Midbrain (tissue), 1 donor: ENCODE data around the gene AMDHD1.
"Not testable (repeated sequence)": the region's sequence is repeated elsewhere in the genome, so short reads cannot be mapped to it uniquely, and the experiment has no call there.

ENCODE experiments used
- DNase-seq: peaks from one replicate; lab custom pipeline; 2025; lab: John Stamatoyannopoulos, UW

The AMDHD1 gene

GRCh38 chr12:95966287-95966870, 23.2 kb downstream of the AMDHD1 start:
- no peak for DNase-seq

GRCh38 chr12:95967301-95967700, 24.2 kb downstream of the AMDHD1 start:
- no peak for DNase-seq

- DNase-seq, result not testable (repeated sequence)
These were observed 26.0 kb downstream of the AMDHD1 start for GRCh38 chr12:95969116-95969515.

GRCh38 chr12:95970905-95971304, 27.8 kb downstream of the AMDHD1 start:
- DNase-seq, result no peak

GRCh38 chr12:95972832-95973456, 29.8 kb downstream of the AMDHD1 start:
- DNase-seq, result no peak

GRCh38 chr12:95974358-95974757, 31.2 kb downstream of the AMDHD1 start:
- no peak for DNase-seq

- DNase-seq, result no peak
These were observed 32.4 kb downstream of the AMDHD1 start for GRCh38 chr12:95975491-95975890.

GRCh38 chr12:95976416-95976832, 33.3 kb downstream of the AMDHD1 start:
- DNase-seq, result no peak

- DNase-seq, result no peak
These were observed 34.7 kb downstream of the AMDHD1 start for GRCh38 chr12:95977764-95978305.

GRCh38 chr12:95978351-95978750, 35.2 kb downstream of the AMDHD1 start:
- no peak for DNase-seq

GRCh38 chr12:95978774-95979173, 35.6 kb downstream of the AMDHD1 start:
- DNase-seq, result no peak

- DNase-seq, result no peak
These were observed 37.3 kb downstream of the AMDHD1 start for GRCh38 chr12:95980437-95980836.

GRCh38 chr12:95982602-95983001, 39.5 kb downstream of the AMDHD1 start:
- DNase-seq, result no peak

- DNase-seq, result no peak
These were observed 41.6 kb downstream of the AMDHD1 start for GRCh38 chr12:95984682-95985081.

- DNase-seq, result no peak
These were observed 43.8 kb downstream of the AMDHD1 start for GRCh38 chr12:95986635-95987570.

GRCh38 chr12:95988506-95989275, 45.6 kb downstream of the AMDHD1 start:
- DNase-seq, result no peak

GRCh38 chr12:95989504-95990123, 46.5 kb downstream of the AMDHD1 start:
- DNase-seq, result no peak

- no peak for DNase-seq
These were observed 47.0 kb downstream of the AMDHD1 start for GRCh38 chr12:95990136-95990535.

- DNase-seq, result no peak
These were observed 50.8 kb downstream of the AMDHD1 start for GRCh38 chr12:95993907-95994306.

GRCh38 chr12:95994476-95994875, 51.3 kb downstream of the AMDHD1 start:
- no peak for DNase-seq
